ENCODE measurements around the gene MMS19. TPM values are rescaled to one million over a fixed set of nuclear protein-coding genes. Genes with fewer than 3 reads are reported as not detected.

The MMS19 gene
- total RNA-seq, 1 experiment from 2014 or later, result 42.4 TPM

DNA sequence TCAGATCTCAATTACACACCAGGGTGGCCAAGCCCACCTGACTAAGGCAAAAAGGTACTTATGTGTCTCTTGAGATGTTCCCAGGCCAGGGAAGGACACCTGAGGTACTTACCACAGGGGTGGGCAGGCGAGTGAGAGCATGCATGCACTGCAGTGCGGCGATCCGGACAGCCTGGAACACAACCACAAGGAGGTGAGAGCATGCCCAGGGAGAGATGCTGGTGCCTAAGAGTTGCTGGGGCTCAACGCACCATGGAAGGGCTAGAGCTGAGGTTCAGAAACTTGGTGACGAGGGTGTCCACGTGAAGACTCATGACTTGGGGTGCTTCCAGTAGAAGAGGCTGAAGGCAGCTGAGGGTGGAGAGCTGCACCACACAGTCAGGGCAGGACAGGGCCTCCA, 39.1 kb downstream of the MMS19 start:
- BruUV-seq (replicated peaks), result no TSS peak
- H2AFZ ChIP-seq, result no peak overlapping the region
- CTCF ChIA-PET, result no interaction called here
- TF ChIP-seq, protein P1, sequence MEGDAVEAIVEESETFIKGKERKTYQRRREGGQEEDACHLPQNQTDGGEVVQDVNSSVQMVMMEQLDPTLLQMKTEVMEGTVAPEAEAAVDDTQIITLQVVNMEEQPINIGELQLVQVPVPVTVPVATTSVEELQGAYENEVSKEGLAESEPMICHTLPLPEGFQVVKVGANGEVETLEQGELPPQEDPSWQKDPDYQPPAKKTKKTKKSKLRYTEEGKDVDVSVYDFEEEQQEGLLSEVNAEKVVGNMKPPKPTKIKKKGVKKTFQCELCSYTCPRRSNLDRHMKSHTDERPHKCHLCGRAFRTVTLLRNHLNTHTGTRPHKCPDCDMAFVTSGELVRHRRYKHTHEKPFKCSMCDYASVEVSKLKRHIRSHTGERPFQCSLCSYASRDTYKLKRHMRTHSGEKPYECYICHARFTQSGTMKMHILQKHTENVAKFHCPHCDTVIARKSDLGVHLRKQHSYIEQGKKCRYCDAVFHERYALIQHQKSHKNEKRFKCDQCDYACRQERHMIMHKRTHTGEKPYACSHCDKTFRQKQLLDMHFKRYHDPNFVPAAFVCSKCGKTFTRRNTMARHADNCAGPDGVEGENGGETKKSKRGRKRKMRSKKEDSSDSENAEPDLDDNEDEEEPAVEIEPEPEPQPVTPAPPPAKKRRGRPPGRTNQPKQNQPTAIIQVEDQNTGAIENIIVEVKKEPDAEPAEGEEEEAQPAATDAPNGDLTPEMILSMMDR (conservative IDR thresholded peaks at IDR 0.05), result no peak
- no peak for TF ChIP-seq EZH2 (IDR thresholded peaks at IDR 0.05; ENCODE audit: low read depth)
- H3K9me2 ChIP-seq (ENCODE audit: insufficient read depth), result no peaks in the 10 kb centered on the region
- no peaks in the 10 kb centered on the region for H3K9me3 ChIP-seq (ENCODE audit: insufficient read depth, low read depth)
- H3K4me1 ChIP-seq (replicated peaks; ENCODE audit: insufficient read depth), result peaks cover 4% of the 10 kb centered on the region; the same call in 1 of the 2 replicates
- no peaks in the 10 kb centered on the region for H3K36me3 ChIP-seq (ENCODE audit: low read depth)
- POLR2A ChIA-PET (ENCODE audit: unreplicated experiment), result no interaction called here
- no peak for DNase-seq
- intact Hi-C loops (cut with micrococcal nuclease; ENCODE audit: unreplicated experiment), result no loop called here
- no peaks in the 10 kb centered on the region; the same call in 1 of the 2 replicates for H4K20me1 ChIP-seq (ENCODE audit: insufficient read depth)
- H3F3A ChIP-seq (ENCODE audit: insufficient read depth, low read depth), result peaks cover 5% of the 10 kb centered on the region
- H3K4me2 ChIP-seq, result no peak overlapping the region
- no peak overlapping the region for H3K4me3 ChIP-seq
- H3K79me2 ChIP-seq (ENCODE audit: low read depth), result no peaks in the 10 kb centered on the region
- H3K27ac ChIP-seq, result no peak overlapping the region
- no peaks in the 10 kb centered on the region for H3K27me3 ChIP-seq (ENCODE audit: insufficient read depth, low read depth)

- no peak overlapping the region for H3K27ac ChIP-seq
- no peaks in the 10 kb centered on the region for H3K9me2 ChIP-seq (ENCODE audit: insufficient read depth)
- CTCF ChIA-PET, result no interaction called here
- no peaks in the 10 kb centered on the region for H3K4me1 ChIP-seq (replicated peaks; ENCODE audit: insufficient read depth)
- no peak overlapping the region for H2AFZ ChIP-seq
- no peaks in the 10 kb centered on the region for H3K79me2 ChIP-seq (ENCODE audit: low read depth)
- TF ChIP-seq, protein P1 (conservative IDR thresholded peaks at IDR 0.05), result no peak
- TF ChIP-seq EZH2 (IDR thresholded peaks at IDR 0.05; ENCODE audit: low read depth), result no peak
- no peak overlapping the region for H3K4me2 ChIP-seq
- no peaks in the 10 kb centered on the region for H3K9me3 ChIP-seq (ENCODE audit: insufficient read depth, low read depth)
- no peaks in the 10 kb centered on the region for H3K27me3 ChIP-seq (ENCODE audit: insufficient read depth, low read depth)
- no peak for DNase-seq
- no TSS peak for BruUV-seq (replicated peaks)
- POLR2A ChIA-PET (ENCODE audit: unreplicated experiment), result interaction anchor here (0.7 kb wide), 1 partner anchor 44 kb away, joined by 10 read pairs; no protein-coding TSS in a partner anchor
- H3K4me3 ChIP-seq, result no peak overlapping the region
- H3K36me3 ChIP-seq (ENCODE audit: low read depth), result no peaks in the 10 kb centered on the region
- H3F3A ChIP-seq (ENCODE audit: insufficient read depth, low read depth), result peaks cover 3% of the 10 kb centered on the region; the same call in 1 of the 2 replicates
- no peaks in the 10 kb centered on the region for H4K20me1 ChIP-seq (ENCODE audit: insufficient read depth)
- intact Hi-C loops (cut with micrococcal nuclease; ENCODE audit: unreplicated experiment), result no loop called here
Measured at GRCh38 chr10:97456686-97457065, 41.5 kb downstream of the MMS19 start.

DNA sequence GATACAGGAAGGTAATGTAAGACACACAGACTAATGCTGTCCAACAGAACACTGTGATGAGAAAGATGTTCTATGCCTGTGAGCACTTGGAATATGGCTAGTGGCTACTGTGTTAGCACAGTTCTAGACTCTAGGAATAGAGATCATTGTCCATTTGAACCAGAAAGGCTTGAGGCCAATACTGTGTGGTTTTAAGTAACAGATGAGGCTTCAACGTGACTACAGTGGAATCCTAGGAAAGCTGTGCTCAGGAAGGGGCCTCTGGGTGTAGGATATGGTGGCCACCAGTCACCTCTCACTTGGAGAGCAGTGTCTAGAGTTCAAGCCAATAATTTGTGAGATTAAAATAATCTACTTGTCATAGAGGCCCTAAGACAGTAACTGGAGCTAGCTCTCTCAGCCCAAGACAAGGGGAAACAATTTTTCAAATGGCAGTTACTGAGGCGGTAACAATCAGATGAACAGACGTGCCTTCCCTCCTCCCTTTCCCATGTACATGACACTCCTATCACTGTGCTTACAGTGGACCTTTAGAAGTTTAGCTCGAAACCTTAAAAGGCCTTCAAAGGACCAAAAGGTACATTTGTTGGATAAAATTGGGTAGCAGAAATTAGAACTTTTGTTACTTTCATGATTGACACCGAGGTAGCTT, 42.1 kb downstream of the MMS19 start:
- Histone ChIP-seq H3K9me2 (ENCODE audit: insufficient read depth) (no peaks in the 10 kb centered on the region), H3K27me3 (ENCODE audit: insufficient read depth, low read depth) (no peaks in the 10 kb centered on the region), H3K27ac (no peak overlapping the region), H3K4me2 (no peak overlapping the region), H3K9me3 (ENCODE audit: insufficient read depth, low read depth) (no peaks in the 10 kb centered on the region), H3K4me3 (no peak overlapping the region), H3K4me1 (replicated peaks; ENCODE audit: insufficient read depth) (no peaks in the 10 kb centered on the region), H3K36me3 (ENCODE audit: low read depth) (no peaks in the 10 kb centered on the region), H4K20me1 (ENCODE audit: insufficient read depth) (no peaks in the 10 kb centered on the region), H2AFZ (no peak overlapping the region), H3K79me2 (ENCODE audit: low read depth) (no peaks in the 10 kb centered on the region), H3F3A (ENCODE audit: insufficient read depth, low read depth) (peaks cover 3% of the 10 kb centered on the region; the same call in 1 of the 2 replicates)
- ChIA-PET POLR2A (ENCODE audit: unreplicated experiment) (no interaction called here), CTCF (interaction anchor here (0.6 kb wide), 1 partner anchor 103 kb away, joined by 3 read pairs; no protein-coding TSS in a partner anchor)
- intact Hi-C loops (cut with micrococcal nuclease; ENCODE audit: unreplicated experiment), result no loop called here
- no TSS peak for BruUV-seq (replicated peaks)
- no peak for TF ChIP-seq EZH2 (IDR thresholded peaks at IDR 0.05; ENCODE audit: low read depth)
- no peak for DNase-seq

Measured in PC-9 (cell line).